OCI-LY3 (cell line): ENCODE measurements around the gene TCF23.

ENCODE experiments used
- CTCF ChIP-seq: fragments of 200-600, 300-600 bp; sonication (generic); IDR thresholded peaks from 2 replicates; pipeline ENCODE4 v1.5.1; 2014; ENCODE audit warnings: antibody characterized with exemption, low read length, low read depth
- EZH2phosphoT487 ChIP-seq: fragments of 200-600 bp; shearing (Covaris generic); IDR thresholded peaks from 2 replicates; pipeline ENCODE4 v1.6.1; 2018; ENCODE audit warnings: antibody characterized with exemption, mixed run types, low read depth

GRCh38 chr2:27138111-27138510 lies 10.7 kb upstream of the TCF23 start:
- TF ChIP-seq EZH2phosphoT487 (no peak), CTCF (no peak)
